Embryonic facial prominence (tissue), 1 donor: ENCODE data around the gene STAM.
"Not testable (repeated sequence)": the region's sequence is repeated elsewhere in the genome, so short reads cannot be mapped to it uniquely, and the experiment has no call there.

Experiments
- DNase-seq: peaks from one replicate; pipeline ENCODE4 v3.0.0-alpha.2; 2016; ENCODE audit errors: extremely low spot score

STAM gene

DNA sequence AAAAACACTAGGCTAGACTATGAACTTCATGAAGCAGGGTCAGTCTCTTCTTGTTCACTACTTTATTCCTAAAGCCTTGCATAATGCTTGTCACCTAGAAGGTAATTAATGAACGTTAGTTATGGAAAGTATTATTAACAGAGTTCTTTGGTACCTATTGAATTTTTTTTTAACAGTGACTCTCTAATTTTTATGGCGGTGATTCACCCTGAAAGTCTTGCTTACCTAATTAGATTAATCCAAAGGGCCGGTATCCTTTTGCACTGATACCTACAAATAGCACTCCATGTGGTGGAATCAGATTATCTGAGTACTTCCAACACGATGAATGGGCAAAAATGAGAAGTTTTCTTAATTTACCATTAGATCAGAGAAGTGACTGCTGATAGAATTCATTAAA, 31.7 kb downstream of the STAM start:
- no peak for DNase-seq

DNA sequence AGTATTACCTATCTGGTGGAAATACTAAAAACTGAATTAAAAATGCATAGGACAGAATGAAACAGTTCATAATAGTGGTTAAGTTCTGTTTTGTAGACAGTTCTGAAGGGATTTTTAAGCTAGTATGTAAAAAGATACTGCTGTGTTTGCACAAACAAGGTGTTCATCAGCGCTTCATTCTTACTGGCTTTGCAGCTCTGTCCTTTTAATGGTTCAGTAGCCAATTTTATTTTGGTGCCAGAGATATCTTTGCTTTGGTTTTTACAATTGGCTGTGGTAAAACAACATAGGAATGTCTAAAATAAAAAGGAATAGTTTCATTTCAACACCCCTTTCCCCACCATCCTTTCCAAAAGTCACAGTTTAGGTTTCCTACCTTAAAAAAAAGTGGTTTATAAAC, 33.0 kb downstream of the STAM start:
- no peak for DNase-seq

DNA sequence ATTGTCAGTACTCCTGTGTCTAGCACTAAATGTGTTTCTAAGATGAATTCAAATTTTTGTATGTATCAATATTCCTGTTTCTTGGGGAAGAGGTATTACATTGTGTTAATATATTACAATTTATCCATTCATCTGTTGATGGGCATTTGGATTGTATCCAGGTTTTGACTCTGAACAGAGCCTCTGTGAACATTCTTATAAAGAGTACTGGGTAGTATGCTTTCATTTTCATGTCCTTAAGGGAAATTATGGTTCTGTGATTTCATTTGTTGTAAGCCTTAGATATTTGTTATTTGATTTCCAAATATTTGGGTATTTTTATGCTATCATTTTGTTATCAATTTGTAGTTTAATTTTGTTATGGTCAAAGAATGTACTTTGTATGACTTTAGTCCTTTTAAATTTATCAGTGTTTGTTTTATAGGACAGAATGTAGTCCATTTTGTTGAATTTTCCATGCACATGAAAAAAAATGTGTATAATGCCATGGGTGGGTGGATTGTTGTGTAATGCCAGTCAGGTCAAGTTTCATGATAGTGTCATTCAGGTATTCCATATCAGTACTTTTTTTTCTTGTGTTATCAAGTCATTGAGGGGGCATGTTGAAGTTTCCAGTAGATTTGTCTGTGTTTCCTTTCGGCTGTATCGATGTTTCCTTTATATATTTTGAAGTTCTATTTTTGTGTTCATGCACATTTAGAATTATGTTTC, 38.4 kb downstream of the STAM start:
- no peak for DNase-seq

DNA sequence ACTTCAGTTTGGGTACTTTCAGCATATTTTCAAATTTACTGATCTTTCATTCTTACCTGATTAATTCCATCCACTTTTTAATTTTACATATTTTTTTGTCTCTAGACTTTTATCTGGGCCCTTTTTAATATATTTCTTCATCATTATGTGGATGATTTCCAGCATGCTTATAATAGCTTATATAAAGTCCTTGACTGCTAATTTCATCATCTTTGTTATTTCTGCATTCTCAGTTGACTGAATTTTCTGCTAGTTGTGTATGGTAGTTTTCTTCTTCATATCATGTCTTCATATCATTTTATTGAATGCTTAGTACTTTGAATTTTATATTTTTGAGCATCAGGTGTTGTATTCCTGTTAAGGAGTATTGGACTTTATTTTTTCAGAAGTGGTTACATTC, 39.6 kb downstream of the STAM start:
- no peak for DNase-seq

- DNase-seq: no peak
Measured at GRCh38 chr10:17684537-17684936, 40.6 kb downstream of the STAM start.

DNA sequence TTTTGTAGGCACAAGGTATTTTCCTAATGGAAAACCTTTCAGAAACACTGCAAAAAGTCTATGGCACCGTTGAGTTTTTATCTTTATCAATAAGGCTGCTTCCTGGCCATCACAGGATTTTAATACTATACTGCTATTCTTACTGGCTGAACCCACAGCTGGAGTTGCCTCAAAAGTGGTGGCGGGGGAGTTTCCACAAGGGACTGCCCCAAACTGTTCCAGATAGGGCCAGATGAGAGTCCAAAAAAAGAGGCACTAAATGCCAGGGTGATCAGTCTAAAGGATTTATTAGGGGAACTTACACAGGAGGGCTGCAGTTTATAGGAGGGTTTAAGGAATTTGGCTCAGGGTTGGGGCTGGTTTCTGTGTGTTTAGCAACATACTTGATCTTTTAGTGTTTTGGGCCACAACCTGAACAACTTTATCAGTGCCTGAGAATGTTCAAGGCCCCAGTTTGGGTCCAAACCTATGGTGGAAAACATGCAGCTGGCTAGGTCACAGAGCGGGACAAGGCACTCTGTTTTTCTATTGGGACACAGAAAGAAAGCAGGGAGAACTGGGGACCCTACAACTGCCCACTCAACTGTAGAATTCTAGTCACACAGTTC, 41.4 kb downstream of the STAM start:
- DNase-seq: no peak

- no peak for DNase-seq
Measured at GRCh38 chr10:17687117-17687831, 43.3 kb downstream of the STAM start.

GRCh38 chr10:17689137-17689536, 45.2 kb downstream of the STAM start:
- DNase-seq: no peak

- DNase-seq: no peak
Measured at GRCh38 chr10:17693009-17693408, 49.1 kb downstream of the STAM start.

DNA sequence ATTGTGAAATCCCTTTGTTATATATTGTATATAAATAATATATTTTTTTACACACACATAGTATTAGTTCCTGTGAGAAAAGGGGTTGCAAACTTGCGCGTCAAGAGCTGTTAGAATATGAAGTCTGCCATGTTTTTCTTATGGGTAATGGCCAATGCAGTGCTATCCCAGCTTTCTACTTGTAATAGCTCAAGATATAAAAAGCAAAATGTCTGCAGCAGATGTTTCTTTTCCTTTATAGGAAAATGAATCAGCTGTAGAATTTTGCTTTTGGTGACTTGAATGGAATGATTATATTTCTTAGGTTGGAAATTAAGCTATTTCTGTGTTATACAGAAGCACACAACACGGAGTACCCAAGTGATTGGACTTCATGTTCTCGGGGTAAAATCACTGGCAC, 54.7 kb downstream of the STAM start:
- no peak for DNase-seq

- DNase-seq: no peak
Measured at GRCh38 chr10:17701301-17701700, 57.4 kb downstream of the STAM start.

- no peak for DNase-seq
Measured at GRCh38 chr10:17703706-17704105, 59.8 kb downstream of the STAM start.

GRCh38 chr10:17708821-17709220, 64.9 kb downstream of the STAM start:
- DNase-seq: no peak

GRCh38 chr10:17709492-17709891, 65.5 kb downstream of the STAM start:
- no peak for DNase-seq

GRCh38 chr10:17710181-17710580, 66.2 kb downstream of the STAM start:
- DNase-seq: no peak

GRCh38 chr10:17712053-17712452, 68.1 kb downstream of the STAM start:
- DNase-seq: no peak

GRCh38 chr10:17712717-17713471, 68.9 kb downstream of the STAM start:
- DNase-seq: no peak

GRCh38 chr10:17713758-17714157, 69.8 kb downstream of the STAM start:
- DNase-seq: no peak

GRCh38 chr10:17716161-17716560, 72.2 kb downstream of the STAM start:
- DNase-seq: no peak

GRCh38 chr10:17722317-17723014, 78.5 kb downstream of the STAM start:
- not testable (repeated sequence) for DNase-seq

DNA sequence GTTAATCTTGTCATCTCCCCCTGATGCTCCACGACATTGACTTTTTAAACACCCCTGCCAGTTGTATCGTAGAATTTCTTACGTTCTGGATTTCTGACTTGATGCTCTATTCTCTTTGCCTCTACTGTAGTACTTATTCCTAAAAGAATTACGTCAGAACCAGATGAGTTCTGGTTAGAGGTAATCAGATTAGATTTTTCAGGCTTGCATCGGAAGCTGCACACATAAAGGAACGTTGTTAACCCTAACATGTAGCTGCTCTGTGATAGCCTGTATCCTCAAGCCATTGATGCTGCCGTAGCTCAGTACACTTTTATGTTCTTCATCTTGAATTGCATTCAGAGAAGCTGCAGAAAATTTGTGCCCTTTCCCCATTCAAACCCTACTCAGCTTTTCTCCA, 81.8 kb downstream of the STAM start:
- no peak for DNase-seq

DNA sequence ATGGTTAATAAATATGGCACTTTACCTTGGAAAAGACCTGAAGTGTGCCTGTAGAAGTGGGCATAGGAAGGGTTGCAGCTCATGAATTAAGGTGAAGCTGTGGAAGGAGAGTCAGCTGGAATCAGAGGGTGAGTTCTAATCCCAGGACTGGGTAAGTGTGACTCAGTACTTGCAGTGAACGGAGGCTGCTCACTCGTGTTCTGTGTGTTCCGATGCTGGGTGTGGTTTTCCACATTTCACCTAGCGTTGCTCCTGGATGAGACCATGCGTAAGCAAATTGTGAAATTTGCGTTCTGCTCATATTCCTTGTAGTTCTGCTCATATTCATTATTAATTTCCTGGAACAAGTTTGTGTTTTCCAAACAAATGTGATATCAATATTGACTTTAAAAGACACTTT, 85.7 kb downstream of the STAM start:
- DNase-seq: no peak
